HCT116 (cell line): Measurements from ENCODE around the gene CIC.

ENCODE experiments used
- EZH2 ChIP-seq: fragments of 200-600 bp; sonication (generic); IDR thresholded peaks from 2 replicates; pipeline ENCODE4 v1.6.1; 2017; ENCODE audit warnings: antibody characterized with exemption, mixed run types
- POLR2AphosphoS5 ChIP-seq: IDR thresholded peaks from 2 replicates; pipeline ENCODE4 v1.6.1; 2011; ENCODE audit warnings: mild to moderate bottlenecking, low read depth, low read length, moderate library complexity
- TF ChIP-seq, protein P1 (sequence below), 3 experiments: fragments of 200-600 bp in 1 of 3; sonication (generic) in 1 of 3; IDR thresholded peaks in 2 of 3; conservative IDR thresholded peaks in 1 of 3; 2 replicates each; pipeline ENCODE4 v1.5.1; 2012 to 2017; ENCODE audit warnings: low read depth in 2 of 3, low read length in 2 of 3, antibody characterized with exemption in 1 of 3, borderline replicate concordance in 1 of 3, control low read depth in 1 of 3, mild to moderate bottlenecking in 1 of 3, mixed read lengths in 1 of 3, mixed run types in 1 of 3, moderate library complexity in 1 of 3; ENCODE audit not compliant: insufficient read depth in 1 of 3

DNA sequence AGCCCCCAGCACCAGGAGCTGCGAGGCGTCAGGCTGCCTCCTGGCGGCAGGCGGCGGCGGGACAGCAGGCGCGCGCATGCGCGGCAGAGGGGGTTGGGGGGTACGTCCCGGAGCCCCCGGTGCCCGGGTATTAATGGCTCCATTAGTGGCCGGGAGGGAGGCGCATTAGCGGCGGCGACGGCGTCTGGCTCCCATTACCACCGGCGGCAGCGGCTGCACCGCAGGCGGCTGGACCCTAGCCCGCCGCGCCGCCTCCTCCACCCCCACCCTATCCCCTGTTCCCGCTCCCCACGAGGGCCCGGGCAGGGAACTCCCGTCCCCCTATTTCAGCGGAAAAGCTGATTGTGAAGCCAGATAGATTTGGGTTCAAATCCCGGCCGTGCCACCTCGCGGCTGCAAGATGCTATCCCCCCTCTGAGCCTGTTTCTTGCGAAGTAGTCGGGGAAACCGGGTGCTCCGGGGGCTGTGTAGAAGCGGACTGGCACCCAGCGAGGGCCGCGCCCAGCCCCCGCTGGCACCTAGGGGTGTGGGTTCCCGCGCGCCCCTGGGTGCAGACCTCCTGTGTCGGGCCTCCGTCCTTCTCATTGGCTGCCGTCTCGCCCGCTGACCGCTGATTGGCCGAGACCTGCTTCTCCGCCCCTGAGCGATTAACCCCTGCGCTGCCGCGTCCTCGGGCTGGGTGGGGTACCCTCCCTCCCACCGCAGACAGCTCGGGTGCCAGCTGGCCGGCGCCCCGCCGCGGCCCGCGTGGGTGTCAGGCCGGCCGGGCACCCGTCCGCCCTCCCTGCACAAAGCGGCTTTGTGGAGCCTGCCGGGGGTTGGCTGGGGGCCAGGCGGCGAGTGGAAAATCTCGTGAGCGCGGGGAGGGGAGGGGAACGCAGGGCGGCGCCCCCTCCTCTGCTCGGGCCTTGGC, 11.1 kb downstream of the CIC start:
- TF ChIP-seq EZH2 (no peak), POLR2AphosphoS5 (peak; percentile 82)
- TF ChIP-seq, protein P1, sequence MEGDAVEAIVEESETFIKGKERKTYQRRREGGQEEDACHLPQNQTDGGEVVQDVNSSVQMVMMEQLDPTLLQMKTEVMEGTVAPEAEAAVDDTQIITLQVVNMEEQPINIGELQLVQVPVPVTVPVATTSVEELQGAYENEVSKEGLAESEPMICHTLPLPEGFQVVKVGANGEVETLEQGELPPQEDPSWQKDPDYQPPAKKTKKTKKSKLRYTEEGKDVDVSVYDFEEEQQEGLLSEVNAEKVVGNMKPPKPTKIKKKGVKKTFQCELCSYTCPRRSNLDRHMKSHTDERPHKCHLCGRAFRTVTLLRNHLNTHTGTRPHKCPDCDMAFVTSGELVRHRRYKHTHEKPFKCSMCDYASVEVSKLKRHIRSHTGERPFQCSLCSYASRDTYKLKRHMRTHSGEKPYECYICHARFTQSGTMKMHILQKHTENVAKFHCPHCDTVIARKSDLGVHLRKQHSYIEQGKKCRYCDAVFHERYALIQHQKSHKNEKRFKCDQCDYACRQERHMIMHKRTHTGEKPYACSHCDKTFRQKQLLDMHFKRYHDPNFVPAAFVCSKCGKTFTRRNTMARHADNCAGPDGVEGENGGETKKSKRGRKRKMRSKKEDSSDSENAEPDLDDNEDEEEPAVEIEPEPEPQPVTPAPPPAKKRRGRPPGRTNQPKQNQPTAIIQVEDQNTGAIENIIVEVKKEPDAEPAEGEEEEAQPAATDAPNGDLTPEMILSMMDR (IDR thresholded peaks at IDR 0.05 in 2 of 3, conservative IDR thresholded peaks at IDR 0.05 in 1 of 3; ENCODE audit: borderline replicate concordance in 1 of 3, insufficient read depth in 1 of 3, low read depth in 2 of 3, low read length in 2 of 3) = peak in 2 of 3 experiments; percentile 84 to 92; a peak in 5 of 6 replicates
